HG02759 (cell line): Measurements from ENCODE around the gene TLCD3B.
"Not testable (repeated sequence)": the region's sequence is repeated elsewhere in the genome, so short reads cannot be mapped to it uniquely, and the experiment has no call there.

Source experiments
- ATAC-seq: cut with Tn5 transposase; IDR thresholded peaks from one replicate; pipeline ENCODE4 v1.9.1; 2021; ENCODE audit warnings: mild to moderate bottlenecking, moderate library complexity; ENCODE audit not compliant: unreplicated experiment

The TLCD3B gene

GRCh38 chr16:30027588-30028437 lies 3.3 kb downstream of the TLCD3B start:
- ATAC-seq, result no peak

- no peak for ATAC-seq
Measured at GRCh38 chr16:30026449-30026848, 4.6 kb downstream of the TLCD3B start.

- ATAC-seq, result no peak
Measured at GRCh38 chr16:30025574-30025973, 5.5 kb downstream of the TLCD3B start.

GRCh38 chr16:30025156-30025555 lies 5.9 kb downstream of the TLCD3B start:
- no peak for ATAC-seq

GRCh38 chr16:30024451-30024850 lies 6.6 kb downstream of the TLCD3B start:
- no peak for ATAC-seq

- ATAC-seq, result no peak
Measured at GRCh38 chr16:30023586-30023985, 7.5 kb downstream of the TLCD3B start.

GRCh38 chr16:30022887-30023286 lies 8.2 kb downstream of the TLCD3B start, which contains the start of gene C16orf92:
Gene C16orf92 (plus strand): TSS chr16:30023198. CDS start chr16:30023341, 143 bp downstream.
- no peak for ATAC-seq

GRCh38 chr16:30018731-30019158 lies 12.3 kb downstream of the TLCD3B start:
- no peak for ATAC-seq

- ATAC-seq, result not testable (repeated sequence)
Measured at GRCh38 chr16:30017937-30018336, 13.1 kb downstream of the TLCD3B start.

- ATAC-seq, result no peak
Measured at GRCh38 chr16:30017277-30017656, 13.8 kb downstream of the TLCD3B start.

GRCh38 chr16:30016555-30017276 lies 14.4 kb downstream of the TLCD3B start:
- ATAC-seq, result no peak

GRCh38 chr16:30015450-30015849 lies 15.6 kb downstream of the TLCD3B start:
- ATAC-seq, result not testable (repeated sequence)

- ATAC-seq, result not testable (repeated sequence)
Measured at GRCh38 chr16:30012598-30012997, 18.5 kb downstream of the TLCD3B start.

- no peak for ATAC-seq
Measured at GRCh38 chr16:30011714-30012504, 19.2 kb downstream of the TLCD3B start.

GRCh38 chr16:30010844-30011713 lies 20.0 kb downstream of the TLCD3B start, which contains the start of gene DOC2A:
Gene DOC2A (minus strand): TSS chr16:30011027. CDS start chr16:30010222, 805 bp downstream.
- ATAC-seq, result no peak

GRCh38 chr16:30009990-30010843 lies 20.9 kb downstream of the TLCD3B start:
- no peak for ATAC-seq

GRCh38 chr16:30009085-30009862 lies 21.8 kb downstream of the TLCD3B start:
- ATAC-seq, result no peak

GRCh38 chr16:30007378-30007895 lies 23.6 kb downstream of the TLCD3B start:
- ATAC-seq, result no peak
